SH-SY5Y (cell line): ENCODE data around the gene IFT122.

ENCODE experiments used
- GATA2 ChIP-seq: IDR thresholded peaks from 2 replicates; pipeline ENCODE4 v1.6.1; 2011; ENCODE audit warnings: mild to moderate bottlenecking, low read depth, low read length
- GATA3 ChIP-seq: IDR thresholded peaks from 2 replicates; pipeline ENCODE4 v1.6.1; 2011; ENCODE audit warnings: low read depth, mild to moderate bottlenecking, low read length, moderate library complexity

Gene IFT122

GRCh38 chr3:129428007-129428375, 12.0 kb upstream of the IFT122 start:
- no peak for TF ChIP-seq GATA3
- no peak for TF ChIP-seq GATA2

DNA sequence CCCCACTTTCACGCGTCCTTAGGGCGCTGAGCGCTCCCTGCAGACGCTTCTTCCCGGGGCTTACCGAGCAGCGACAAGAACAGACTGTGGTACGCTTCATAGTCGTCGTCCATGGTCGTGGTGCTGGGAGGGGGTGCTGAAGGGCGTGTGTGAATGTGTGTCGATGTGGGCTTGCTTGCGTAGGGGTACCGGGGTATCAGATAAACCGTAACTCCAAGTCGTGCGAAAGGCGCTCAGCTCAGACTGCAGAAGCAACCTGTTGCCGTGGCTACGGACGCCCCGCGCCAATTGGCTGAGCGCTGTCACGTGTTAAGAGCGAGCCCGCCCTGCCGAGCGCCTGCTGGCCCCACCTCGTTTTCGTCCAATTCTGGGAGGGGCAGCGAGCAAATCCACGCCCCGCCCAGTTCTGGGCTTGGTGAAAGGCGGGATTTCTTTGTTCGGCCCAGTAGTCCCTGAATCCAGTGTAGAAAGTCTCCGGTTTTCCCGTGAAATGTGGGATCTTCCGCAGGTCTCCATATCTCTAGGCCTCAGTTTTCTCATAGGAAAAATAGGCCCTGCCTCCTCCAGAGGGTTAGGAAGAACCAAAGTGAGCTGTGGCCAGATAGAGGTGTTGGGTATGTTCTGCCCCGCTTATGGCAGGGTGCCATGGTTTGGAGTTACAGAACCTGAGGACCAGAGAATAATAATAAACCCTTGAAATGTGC, 11.5 kb upstream of the IFT122 start, which contains the start of gene EFCAB12:
Gene EFCAB12 (minus strand): TSS at position 261 of the 704 bp plus-strand sequence. CDS start 148 bp downstream, at position 113.
- TF ChIP-seq GATA2: no peak
- TF ChIP-seq GATA3: no peak

- no peak for TF ChIP-seq GATA2
- no peak for TF ChIP-seq GATA3
Measured at GRCh38 chr3:129429080-129429451, 11.0 kb upstream of the IFT122 start.

- TF ChIP-seq GATA2 (no peak), GATA3 (no peak)
Measured at GRCh38 chr3:129429602-129430001, 10.4 kb upstream of the IFT122 start.

- TF ChIP-seq GATA2 (no peak), GATA3 (no peak)
Measured at GRCh38 chr3:129432036-129432435, 8.0 kb upstream of the IFT122 start.

DNA sequence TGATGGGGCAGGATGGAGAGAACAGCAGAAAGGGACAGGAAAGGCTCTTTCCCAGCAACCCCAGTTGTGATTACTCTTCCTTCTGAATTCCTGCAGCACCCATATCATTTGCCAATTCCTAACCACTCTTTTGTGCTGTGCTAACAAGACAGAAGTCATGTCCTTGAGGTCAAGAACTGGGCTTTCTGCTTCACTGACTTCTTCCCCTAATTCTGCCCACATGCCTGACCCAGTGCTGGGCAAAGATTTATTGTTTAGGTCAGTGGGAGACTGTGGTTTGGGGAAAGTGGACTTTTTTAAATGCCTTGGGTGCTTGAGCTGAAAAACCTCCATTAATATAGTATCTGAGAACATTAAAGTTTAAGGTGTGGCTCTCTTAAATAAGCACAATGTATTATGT, 7.4 kb upstream of the IFT122 start:
- TF ChIP-seq GATA2 (no peak), GATA3 (no peak)

DNA sequence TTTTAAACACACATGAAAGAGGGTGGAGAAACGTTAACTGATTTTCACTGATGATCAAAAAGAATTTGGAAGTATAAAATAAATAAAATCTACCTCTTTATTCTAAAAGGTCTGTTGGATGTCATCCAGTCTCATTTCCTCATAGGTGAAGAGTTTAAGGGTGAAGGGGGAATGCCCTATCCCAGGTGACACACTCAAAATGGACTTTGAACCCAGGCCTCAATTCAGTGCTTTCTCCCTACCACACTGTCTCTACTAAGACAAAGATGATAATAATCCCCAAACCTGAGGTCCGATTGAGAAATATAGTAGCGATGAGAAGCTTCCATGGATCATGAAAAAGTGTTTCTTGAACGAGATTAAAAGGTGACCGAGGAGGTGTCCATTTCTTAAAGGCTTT, 6.5 kb upstream of the IFT122 start:
- TF ChIP-seq GATA3: no peak
- TF ChIP-seq GATA2: no peak

DNA sequence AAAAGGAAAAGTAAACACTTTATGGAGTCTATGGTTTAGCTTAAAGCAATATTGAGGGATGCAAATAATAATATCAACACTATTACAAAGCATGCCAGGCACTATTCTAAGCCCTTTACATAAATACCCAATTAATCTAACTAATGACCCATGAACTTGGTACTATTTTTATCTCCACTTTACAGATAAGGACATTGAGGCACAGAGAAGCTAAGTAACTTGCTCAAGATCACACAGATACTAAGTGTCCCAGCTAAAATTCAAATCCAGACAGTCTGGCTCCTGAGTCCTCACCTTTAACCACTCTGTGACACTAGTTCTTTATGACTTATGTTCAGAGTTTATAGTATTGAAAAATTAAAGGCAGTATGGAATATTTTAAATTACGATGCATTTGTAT, 5.9 kb upstream of the IFT122 start:
- no peak for TF ChIP-seq GATA2
- TF ChIP-seq GATA3: no peak

DNA sequence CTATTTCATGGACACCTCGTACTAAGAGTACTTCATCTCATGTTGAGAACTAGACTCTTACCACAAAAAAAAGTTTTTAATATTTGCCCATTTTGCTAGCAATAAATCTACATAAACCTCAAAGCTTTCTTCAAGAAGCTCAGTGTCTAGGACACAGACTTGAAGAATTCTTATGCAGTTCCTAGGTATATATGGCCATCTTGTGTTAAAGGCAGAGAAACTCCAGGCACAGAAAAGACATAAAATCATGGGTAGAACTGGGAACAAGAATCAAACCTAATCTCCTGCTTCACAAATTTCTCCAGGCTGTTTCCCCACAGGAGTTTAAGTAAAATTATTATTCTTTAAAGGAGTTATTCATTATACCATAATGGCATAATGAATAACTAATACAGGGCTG, 4.7 kb upstream of the IFT122 start:
- TF ChIP-seq GATA2 (no peak), GATA3 (no peak)

DNA sequence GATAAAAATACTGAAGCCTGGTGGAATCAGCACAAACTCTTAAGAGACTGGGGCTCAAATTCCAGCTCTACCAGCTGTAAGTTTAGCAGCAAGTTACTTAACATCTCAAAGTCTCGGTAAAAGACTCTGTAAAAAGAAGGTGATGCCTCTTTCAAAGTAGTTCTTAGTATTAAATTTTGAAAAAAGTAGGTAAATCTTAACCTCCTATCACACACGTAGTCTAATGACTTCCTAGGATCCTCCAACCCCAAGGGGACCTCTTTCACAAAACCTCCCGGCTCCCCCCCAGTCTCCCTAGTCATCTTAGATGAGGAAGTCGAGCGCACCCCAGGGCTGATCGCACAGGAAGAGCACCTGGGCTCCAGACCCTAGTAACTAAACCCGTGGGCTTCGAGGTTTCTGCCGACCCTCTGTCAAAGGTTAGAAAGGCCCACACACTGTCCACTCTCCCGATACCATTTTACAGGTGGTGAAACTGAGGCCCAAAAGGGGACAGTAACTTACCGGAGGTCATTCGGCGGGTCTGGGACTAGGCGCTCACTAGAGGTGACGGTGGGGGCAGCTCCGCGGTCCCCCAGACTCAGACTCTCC, 703 bp upstream of the IFT122 start:
- TF ChIP-seq GATA2 (no peak), GATA3 (no peak)

- TF ChIP-seq GATA3 (no peak), GATA2 (no peak)
Measured at GRCh38 chr3:129440618-129441190, 680 bp downstream of the IFT122 start.

GRCh38 chr3:129441215-129441614, 1.2 kb downstream of the IFT122 start:
- TF ChIP-seq GATA2: no peak
- TF ChIP-seq GATA3: no peak

DNA sequence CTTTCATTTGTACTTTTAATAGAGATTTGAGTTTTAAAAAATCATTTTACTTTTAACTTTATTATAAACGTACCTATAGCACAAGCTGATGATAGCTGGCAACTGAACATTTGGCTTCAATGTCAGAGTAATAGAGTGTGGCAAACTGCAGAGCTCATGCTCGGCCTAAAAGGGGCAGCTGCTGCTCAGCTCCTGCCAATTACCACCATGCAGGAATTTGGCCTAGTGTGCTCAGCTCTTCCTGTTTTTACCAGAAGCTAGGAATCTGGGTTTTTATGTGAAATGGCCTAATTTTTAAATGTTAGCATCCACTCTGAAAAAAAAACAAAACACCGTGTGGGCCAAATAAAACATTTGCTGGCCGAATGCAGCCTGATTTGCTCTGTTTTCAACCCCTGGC, 1.8 kb downstream of the IFT122 start:
- TF ChIP-seq GATA2: no peak
- TF ChIP-seq GATA3: no peak

GRCh38 chr3:129442486-129442885, 2.5 kb downstream of the IFT122 start:
- no peak for TF ChIP-seq GATA2
- TF ChIP-seq GATA3: no peak

DNA sequence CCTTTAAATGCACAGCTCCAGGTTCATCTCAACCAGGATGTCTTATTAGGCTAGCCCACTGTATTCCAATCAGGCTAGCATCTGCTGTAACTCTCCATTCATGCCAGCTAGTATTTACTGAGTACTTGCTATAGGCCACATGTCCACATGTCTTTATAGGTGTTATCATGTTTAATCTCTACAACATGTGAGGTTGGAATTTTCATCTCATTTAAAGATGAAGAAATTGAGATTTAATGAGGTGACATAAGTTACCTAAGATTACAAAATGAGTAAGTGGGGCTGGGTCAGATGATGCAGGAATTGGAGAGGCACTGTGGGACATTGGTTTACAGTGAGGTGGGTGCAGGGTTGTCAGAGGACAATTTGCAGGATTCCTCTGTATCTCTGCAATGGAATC, 2.9 kb downstream of the IFT122 start:
- TF ChIP-seq GATA3 (no peak), GATA2 (no peak)
